GM21619 (cell line): ENCODE measurements around the gene SLX1A.
"Not testable (repeated sequence)": the region's sequence is repeated elsewhere in the genome, so short reads cannot be mapped to it uniquely, and the experiment has no call there.

ENCODE experiments used
- ATAC-seq: cut with Tn5 transposase; IDR thresholded peaks from one replicate; pipeline ENCODE4 v1.9.1; 2021; ENCODE audit not compliant: unreplicated experiment

SLX1A gene

GRCh38 chr16:30184096-30184890 is 9.4 kb upstream of the SLX1A start:
- ATAC-seq, result peak; percentile 40

GRCh38 chr16:30184891-30185682 is 8.6 kb upstream of the SLX1A start:
- no peak for ATAC-seq

GRCh38 chr16:30185683-30186421 is 7.8 kb upstream of the SLX1A start:
- ATAC-seq, result peak; percentile 25

GRCh38 chr16:30186444-30186781 is 7.3 kb upstream of the SLX1A start:
- no peak for ATAC-seq

GRCh38 chr16:30186782-30187555 is 6.7 kb upstream of the SLX1A start:
- ATAC-seq, result no peak

- no peak for ATAC-seq
Measured at GRCh38 chr16:30187556-30187865, 6.2 kb upstream of the SLX1A start.

- ATAC-seq, result no peak
Measured at GRCh38 chr16:30187971-30188561, 5.6 kb upstream of the SLX1A start.

- ATAC-seq, result not testable (repeated sequence)
Measured at GRCh38 chr16:30191158-30191557, 2.5 kb upstream of the SLX1A start.

- peak; percentile 12 for ATAC-seq
Measured at GRCh38 chr16:30193098-30193497, 577 bp upstream of the SLX1A start.

GRCh38 chr16:30194172-30194925 is 674 bp downstream of the SLX1A start:
- ATAC-seq, result peak; percentile 47

GRCh38 chr16:30197001-30197400 is 3.3 kb downstream of the SLX1A start:
- not testable (repeated sequence) for ATAC-seq

- ATAC-seq, result not testable (repeated sequence)
Measured at GRCh38 chr16:30199049-30199448, 5.4 kb downstream of the SLX1A start, which contains the start of gene SULT1A3. Gene SULT1A3, plus strand, starts transcription at chr16:30199255. Its CDS starts 1,474 bp downstream, at chr16:30200729.

GRCh38 chr16:30199608-30200343 is 6.1 kb downstream of the SLX1A start:
- not testable (repeated sequence) for ATAC-seq

GRCh38 chr16:30205541-30206236 is 12.0 kb downstream of the SLX1A start:
- ATAC-seq, result not testable (repeated sequence)

GRCh38 chr16:30206252-30206651 is 12.6 kb downstream of the SLX1A start:
- not testable (repeated sequence) for ATAC-seq

GRCh38 chr16:30207063-30207704 is 13.5 kb downstream of the SLX1A start:
- ATAC-seq, result not testable (repeated sequence)

GRCh38 chr16:30209032-30209431 is 15.4 kb downstream of the SLX1A start:
- ATAC-seq, result not testable (repeated sequence)

- ATAC-seq, result not testable (repeated sequence)
Measured at GRCh38 chr16:30211414-30211813, 17.7 kb downstream of the SLX1A start.
